CD14-positive monocyte (primary cell): Measurements from ENCODE around the gene EXOC3L1. TPM values are rescaled to one million over a fixed set of nuclear protein-coding genes. Genes with fewer than 3 reads are reported as not detected.

ENCODE experiments used
- DNase-seq, 3 donors: peaks; one replicate each; pipeline ENCODE4 v3.0.0-alpha.2; 2011 to 2022
- H2AFZ ChIP-seq: 2 replicates; pipeline ENCODE4 v1.6.0; 2012; ENCODE audit warnings: mild to moderate bottlenecking, low read depth, low read length, inconsistent platforms; ENCODE audit not compliant: insufficient read depth, poor library complexity, severe bottlenecking
- H3K27ac ChIP-seq, 2 donors: 1 replicate in 1 of 2; 2 replicates in 1 of 2; pipeline ENCODE4 v1.5.1; 2012 to 2013; ENCODE audit warnings: low read length in 2 of 2, control low read depth in 1 of 2, inconsistent platforms in 1 of 2, low read depth in 1 of 2, mild to moderate bottlenecking in 1 of 2
- H3K27me3 ChIP-seq, 2 donors: one replicate each; pipeline versions ENCODE4 v1.6.0 to v1.6.1; 2011 to 2013; ENCODE audit warnings: low read length in 2 of 2; ENCODE audit not compliant: control insufficient read depth in 2 of 2, insufficient read depth in 2 of 2
- H3K36me3 ChIP-seq, 2 donors: replicated peaks in 1 of 2; 1 replicate in 1 of 2; 2 replicates in 1 of 2; pipeline versions ENCODE4 v1.5.1 to v1.6.1; 2012 to 2013; ENCODE audit warnings: low read length in 2 of 2, control low read depth in 1 of 2, inconsistent platforms in 1 of 2, mild to moderate bottlenecking in 1 of 2; ENCODE audit not compliant: insufficient read depth in 2 of 2, control insufficient read depth in 1 of 2
- H3K4me1 ChIP-seq, 2 donors: 1 replicate in 1 of 2; 2 replicates in 1 of 2; pipeline versions ENCODE4 v1.5.1 to v1.6.1; 2012 to 2013; ENCODE audit warnings: low read length in 2 of 2, control low read depth in 1 of 2, inconsistent platforms in 1 of 2, mild to moderate bottlenecking in 1 of 2, moderate library complexity in 1 of 2; ENCODE audit not compliant: insufficient read depth in 2 of 2, control insufficient read depth in 1 of 2
- H3K4me2 ChIP-seq: replicated peaks from 2 replicates; pipeline ENCODE3; 2012; ENCODE audit warnings: low read length, moderate library complexity, mild to moderate bottlenecking; ENCODE audit not compliant: poor library complexity, severe bottlenecking; ENCODE audit errors: extremely low read depth
- H3K4me3 ChIP-seq, 3 experiments: fragments of 200-600 bp in 1 of 3; sonication (generic) in 1 of 3; replicated peaks in 1 of 3; 1 replicate in 2 of 3; 2 replicates in 1 of 3; pipeline ENCODE4 v1.5.1; 2011 to 2013; ENCODE audit warnings: low read length in 3 of 3, mild to moderate bottlenecking in 3 of 3, control low read depth in 2 of 3, low read depth in 2 of 3, inconsistent platforms in 1 of 3, moderate library complexity in 1 of 3
- H3K79me2 ChIP-seq: 2 replicates; pipeline ENCODE4 v1.6.0; 2012; ENCODE audit warnings: mild to moderate bottlenecking, control low read depth, inconsistent platforms, low read length, moderate library complexity; ENCODE audit not compliant: insufficient read depth
- H3K9ac ChIP-seq: 2 replicates; pipeline ENCODE4 v1.6.0; 2017; ENCODE audit warnings: low read length, mild to moderate bottlenecking; ENCODE audit not compliant: insufficient read depth, poor library complexity, severe bottlenecking
- H3K9me3 ChIP-seq, 2 donors: replicated peaks in 1 of 2; 1 replicate in 1 of 2; 2 replicates in 1 of 2; pipeline versions ENCODE4 v1.5.1 to v1.6.1; 2012 to 2013; ENCODE audit warnings: low read length in 2 of 2, control low read depth in 1 of 2; ENCODE audit not compliant: control insufficient read depth in 1 of 2, insufficient read depth in 1 of 2
- H4K20me1 ChIP-seq: 2 replicates; pipeline ENCODE4 v1.6.0; 2012; ENCODE audit warnings: mild to moderate bottlenecking, low read length, control low read depth, moderate library complexity; ENCODE audit not compliant: insufficient read depth
- H3K27ac Mint-ChIP-seq, 7 donors: one replicate each; pipeline ENCODE4 v1.8.0; 2020; ENCODE audit warnings: mild to moderate bottlenecking in 7 of 7, mixed read lengths in 7 of 7, moderate library complexity in 6 of 7, inconsistent platforms in 2 of 7
- H3K27me3 Mint-ChIP-seq, 3 donors: one replicate each; pipeline ENCODE4 v1.8.0; 2021 to 2022; ENCODE audit warnings: low read depth in 3 of 3, mild to moderate bottlenecking in 3 of 3, mixed read lengths in 3 of 3, moderate library complexity in 3 of 3, inconsistent platforms in 1 of 3
- H3K36me3 Mint-ChIP-seq, 2 donors: one replicate each; pipeline ENCODE4 v1.8.0; 2020; ENCODE audit warnings: mixed read lengths in 2 of 2, inconsistent platforms in 1 of 2, mild to moderate bottlenecking in 1 of 2
- H3K4me1 Mint-ChIP-seq: one replicate; pipeline ENCODE4 v1.8.0; 2020; ENCODE audit warnings: mild to moderate bottlenecking, mixed read lengths
- H3K4me3 Mint-ChIP-seq, 2 donors: one replicate each; pipeline ENCODE4 v1.8.0; 2020; ENCODE audit warnings: mild to moderate bottlenecking in 2 of 2, mixed read lengths in 2 of 2, moderate library complexity in 1 of 2
- H3K9me3 Mint-ChIP-seq, 7 donors: one replicate each; pipeline ENCODE4 v1.8.0; 2020 to 2022; ENCODE audit warnings: mixed read lengths in 7 of 7, mild to moderate bottlenecking in 6 of 7, moderate library complexity in 6 of 7, inconsistent platforms in 2 of 7
- CTCF ChIP-seq: fragments of 200-600 bp; IDR thresholded peaks from one replicate; pipeline ENCODE4 v1.8.0; 2022; ENCODE audit warnings: antibody characterized with exemption, mild to moderate bottlenecking
- WGBS: methylation state at CpG from one replicate; pipeline ENCODE4 v1.1.5; 2013; ENCODE audit warnings: missing lambda C conversion rate; ENCODE audit not compliant: insufficient coverage; 5-methylcytosine and 5-hydroxymethylcytosine counted together
- intact Hi-C, 2 donors: fragments of 100-400 bp; cut with micrococcal nuclease; formaldehyde crosslinking; loops; one replicate each; pipeline versions ENCODE4 v1.15.0 to v1.15.1; 2023
- polyA plus RNA-seq, 3 donors: library from polyadenylated mRNA; depleted of rRNA in 1 of 3; unstranded in 2 of 3; stranded (reverse) in 1 of 3; fragments of 300-500 nt in 2 of 3; fragments of >200 nt in 1 of 3; fragmentation: Illumina TruSeq in 2 of 3; gene quantifications; 1 replicate in 2 of 3; 2 replicates in 1 of 3; pipeline ENCODE4 v1.2.3, GENCODE V29; 2012 to 2021

Gene EXOC3L1
- polyA plus RNA-seq, 3 donors: 2.8 to 3.7 (median 3.0) TPM

- Histone ChIP-seq H3K4me3 (no peak overlapping the region), H3K4me1 (peaks cover 9 to 10% of the 10 kb centered on the region in 2 donors), H2AFZ (no peak overlapping the region), H3K79me2 (peaks cover 23% of the 10 kb centered on the region), H3K27ac (peak overlapping the region in 1 of 2 donors; percentile 26), H3K27me3 (no peaks in the 10 kb centered on the region), H3K9ac (no peak overlapping the region), H3K9me3 (no peaks in the 10 kb centered on the region), H4K20me1 (peaks cover 70% of the 10 kb centered on the region), H3K36me3 (peaks cover 65 to 80% of the 10 kb centered on the region in 2 donors), H3K4me2 (no peak overlapping the region)
- TF ChIP-seq CTCF: no peak
- peaks cover 0 to 2% (median 0%) of the 10 kb centered on the region in 3 donors for H3K27me3 Mint-ChIP-seq
- peaks cover 29% of the 10 kb centered on the region for H3K4me1 Mint-ChIP-seq
- H3K4me3 Mint-ChIP-seq: no peak overlapping the region
- WGBS: 96% methylated on average over 5 of the region's 6 CpGs
- H3K36me3 Mint-ChIP-seq: peaks cover 68 to 85% of the 10 kb centered on the region in 2 donors
- no peak for DNase-seq
- H3K9me3 Mint-ChIP-seq: no peaks in the 10 kb centered on the region
- intact Hi-C loops: no loop called here
- peak overlapping the region in 2 of 7 donors; percentile 24 to 42 for H3K27ac Mint-ChIP-seq
These were observed 7.8 kb upstream of the EXOC3L1 start for GRCh38 chr16:67197704-67198103.

GRCh38 chr16:67196881-67197280, 6.9 kb upstream of the EXOC3L1 start:
- no peak for DNase-seq
- peaks cover 57 to 72% of the 10 kb centered on the region in 2 donors for H3K36me3 ChIP-seq
- H3K79me2 ChIP-seq: peaks cover 30% of the 10 kb centered on the region
- H3K27me3 ChIP-seq: no peaks in the 10 kb centered on the region
- no peaks in the 10 kb centered on the region for H3K9me3 ChIP-seq
- H3K4me3 ChIP-seq: no peak overlapping the region
- 100% methylated on average over 1 of the region's 1 CpG for WGBS
- H3K9me3 Mint-ChIP-seq: no peaks in the 10 kb centered on the region
- no peak overlapping the region for H3K4me2 ChIP-seq
- H3K4me1 Mint-ChIP-seq: peaks cover 33% of the 10 kb centered on the region
- peaks cover 60 to 77% of the 10 kb centered on the region in 2 donors for H3K36me3 Mint-ChIP-seq
- no peak for TF ChIP-seq CTCF
- H4K20me1 ChIP-seq: peaks cover 76% of the 10 kb centered on the region
- H3K27ac ChIP-seq: no peak overlapping the region
- intact Hi-C loops: no loop called here
- no peak overlapping the region for H3K4me3 Mint-ChIP-seq
- peaks cover 0 to 2% (median 0%) of the 10 kb centered on the region in 3 donors for H3K27me3 Mint-ChIP-seq
- H3K27ac Mint-ChIP-seq: peak overlapping the region in 2 of 7 donors; percentile 54 to 69
- no peak overlapping the region for H2AFZ ChIP-seq
- H3K9ac ChIP-seq: no peak overlapping the region
- peaks cover 14 to 16% of the 10 kb centered on the region in 2 donors for H3K4me1 ChIP-seq
